Activated naive CD8-positive, alpha-beta T cell treated with anti-CD3 and anti-CD28 coated beads, Interleukin-2, amount 10 ng/mL, durations not matched to agents 7 days and 5 days (primary cell): ENCODE measurements around the gene IGSF3. TPM values are rescaled to one million over a fixed set of nuclear protein-coding genes. Genes with fewer than 3 reads are reported as not detected.
"Not testable (repeated sequence)": the region's sequence is repeated elsewhere in the genome, so short reads cannot be mapped to it uniquely, and the experiment has no call there.

Experiments
- ATAC-seq: fragments of 150-1000 bp; cut with Tn5 transposase; one replicate; pipeline ENCODE4 v1.10.0; 2021; ENCODE audit warnings: low read depth, moderate library complexity
- POLR2A ChIA-PET: fragments of 350-600 bp; sonication (Branson Sonifier 250); formaldehyde crosslinking; loops from one replicate; lab custom pipeline; 2021; ENCODE audit warnings: antibody characterized with exemption; lab: Charles Lee
- DNase-seq: peaks from one replicate; pipeline ENCODE4 v3.0.0; 2021
- H3K27ac Mint-ChIP-seq: one replicate; pipeline ENCODE4 v1.8.0; 2022; ENCODE audit warnings: mild to moderate bottlenecking, mixed read lengths
- H3K27me3 Mint-ChIP-seq: one replicate; pipeline ENCODE4 v1.8.0; 2022; ENCODE audit warnings: mild to moderate bottlenecking, moderate library complexity, mixed read lengths
- H3K36me3 Mint-ChIP-seq: one replicate; pipeline ENCODE4 v1.8.0; 2021; ENCODE audit warnings: mild to moderate bottlenecking, mixed read lengths
- H3K4me1 Mint-ChIP-seq: one replicate; pipeline ENCODE4 v1.8.0; 2021; ENCODE audit warnings: mixed read lengths
- H3K4me3 Mint-ChIP-seq: one replicate; pipeline ENCODE4 v1.8.0; 2022; ENCODE audit warnings: mild to moderate bottlenecking, moderate library complexity, mixed read lengths
- H3K9me3 Mint-ChIP-seq: one replicate; pipeline ENCODE4 v1.8.0; 2021; ENCODE audit warnings: mixed read lengths
- total RNA-seq, 2 experiments: library from RNA; stranded (reverse); gene quantifications; one replicate each; pipeline ENCODE4 v1.2.3, GENCODE V29; 2021

Gene IGSF3
- total RNA-seq, 2 experiments from 2014 or later = 0.06 to 0.09 TPM

- no peak overlapping the region for H3K4me3 Mint-ChIP-seq
- H3K27me3 Mint-ChIP-seq = no peaks in the 10 kb centered on the region
- H3K9me3 Mint-ChIP-seq = peaks cover 12% of the 10 kb centered on the region
- DNase-seq (no peak), ATAC-seq (no peak)
- no peak overlapping the region for H3K27ac Mint-ChIP-seq
- POLR2A ChIA-PET = no interaction called here
- peaks cover 52% of the 10 kb centered on the region for H3K36me3 Mint-ChIP-seq
- H3K4me1 Mint-ChIP-seq = peaks cover 56% of the 10 kb centered on the region
Measured at GRCh38 chr1:116565222-116565621, 102.3 kb downstream of the IGSF3 start.

- no peak for DNase-seq
- Mint-ChIP-seq H3K4me1 (peaks cover 52% of the 10 kb centered on the region), H3K9me3 (peaks cover 12% of the 10 kb centered on the region), H3K4me3 (no peak overlapping the region), H3K27ac (no peak overlapping the region), H3K36me3 (peaks cover 52% of the 10 kb centered on the region), H3K27me3 (no peaks in the 10 kb centered on the region)
- POLR2A ChIA-PET = no interaction called here
- ATAC-seq = no peak
Measured at GRCh38 chr1:116564426-116564825, 103.1 kb downstream of the IGSF3 start.

- H3K27me3 Mint-ChIP-seq, ATAC-seq, H3K27ac Mint-ChIP-seq, POLR2A ChIA-PET, H3K4me3 Mint-ChIP-seq, DNase-seq: not testable (repeated sequence)
- H3K9me3 Mint-ChIP-seq = peaks cover 12% of the 10 kb centered on the region
- peaks cover 43% of the 10 kb centered on the region for H3K4me1 Mint-ChIP-seq
- H3K36me3 Mint-ChIP-seq = peaks cover 53% of the 10 kb centered on the region
Measured at GRCh38 chr1:116562465-116562864, 105.1 kb downstream of the IGSF3 start.

- POLR2A ChIA-PET = no interaction called here
- Mint-ChIP-seq H3K4me1 (peaks cover 41% of the 10 kb centered on the region), H3K9me3 (peaks cover 12% of the 10 kb centered on the region), H3K36me3 (peaks cover 50% of the 10 kb centered on the region), H3K4me3 (no peak overlapping the region), H3K27ac (no peak overlapping the region), H3K27me3 (no peaks in the 10 kb centered on the region)
- ATAC-seq (no peak), DNase-seq (no peak)
Measured at GRCh38 chr1:116561563-116561962, 106.0 kb downstream of the IGSF3 start.

- peaks cover 44% of the 10 kb centered on the region for H3K36me3 Mint-ChIP-seq
- no peak overlapping the region for H3K4me3 Mint-ChIP-seq
- no peak overlapping the region for H3K27ac Mint-ChIP-seq
- no peak for DNase-seq
- peaks cover 12% of the 10 kb centered on the region for H3K9me3 Mint-ChIP-seq
- H3K4me1 Mint-ChIP-seq = peaks cover 41% of the 10 kb centered on the region
- no peak for ATAC-seq
- POLR2A ChIA-PET = no interaction called here
- no peaks in the 10 kb centered on the region for H3K27me3 Mint-ChIP-seq
Measured at GRCh38 chr1:116560704-116561490, 106.6 kb downstream of the IGSF3 start.

GRCh38 chr1:116559304-116559761 is 108.2 kb downstream of the IGSF3 start:
- Mint-ChIP-seq H3K4me3 (no peak overlapping the region), H3K9me3 (peaks cover 8% of the 10 kb centered on the region), H3K36me3 (peaks cover 38% of the 10 kb centered on the region), H3K4me1 (peaks cover 36% of the 10 kb centered on the region), H3K27me3 (no peaks in the 10 kb centered on the region), H3K27ac (no peak overlapping the region)
- no peak for ATAC-seq
- POLR2A ChIA-PET = interaction anchor here (1.6 kb wide), 1 partner anchor 9 kb away, joined by 3 read pairs; no protein-coding TSS in a partner anchor
- no peak for DNase-seq

GRCh38 chr1:116558571-116558970 is 109.0 kb downstream of the IGSF3 start:
- H3K9me3 Mint-ChIP-seq = peaks cover 5% of the 10 kb centered on the region
- H3K27me3 Mint-ChIP-seq = no peaks in the 10 kb centered on the region
- H3K4me1 Mint-ChIP-seq = peaks cover 36% of the 10 kb centered on the region
- ATAC-seq (no peak), DNase-seq (no peak)
- POLR2A ChIA-PET = interaction anchor here (1.6 kb wide), 1 partner anchor 10 kb away, joined by 3 read pairs; no protein-coding TSS in a partner anchor
- no peak overlapping the region for H3K27ac Mint-ChIP-seq
- peaks cover 34% of the 10 kb centered on the region for H3K36me3 Mint-ChIP-seq
- no peak overlapping the region for H3K4me3 Mint-ChIP-seq

GRCh38 chr1:116558140-116558549 is 109.4 kb downstream of the IGSF3 start:
- Mint-ChIP-seq H3K4me3 (no peak overlapping the region), H3K27me3 (no peaks in the 10 kb centered on the region), H3K36me3 (peaks cover 35% of the 10 kb centered on the region), H3K9me3 (peaks cover 5% of the 10 kb centered on the region), H3K27ac (no peak overlapping the region), H3K4me1 (peaks cover 41% of the 10 kb centered on the region)
- ATAC-seq = no peak
- POLR2A ChIA-PET = interaction anchor here (0.9 to 1.6 kb wide), 2 partner anchors 10 to 43 kb away, joined by 3 read pairs; no protein-coding TSS in a partner anchor
- no peak for DNase-seq

GRCh38 chr1:116557323-116557878 is 110.1 kb downstream of the IGSF3 start:
- peaks cover 35% of the 10 kb centered on the region for H3K4me1 Mint-ChIP-seq
- POLR2A ChIA-PET = interaction anchor here (0.9 to 1.6 kb wide), 2 partner anchors 11 to 42 kb away, joined by 3 read pairs; no protein-coding TSS in a partner anchor
- H3K27ac Mint-ChIP-seq = peak overlapping the region; percentile 26
- DNase-seq (no peak), ATAC-seq (no peak)
- peaks cover 30% of the 10 kb centered on the region for H3K36me3 Mint-ChIP-seq
- H3K9me3 Mint-ChIP-seq = peaks cover under 1% of the 10 kb centered on the region
- H3K4me3 Mint-ChIP-seq = no peak overlapping the region
- no peaks in the 10 kb centered on the region for H3K27me3 Mint-ChIP-seq

- peak; percentile 73 for ATAC-seq
- Mint-ChIP-seq H3K4me1 (peaks cover 36% of the 10 kb centered on the region), H3K27ac (peak overlapping the region; percentile 25), H3K36me3 (peaks cover 26% of the 10 kb centered on the region), H3K27me3 (no peaks in the 10 kb centered on the region), H3K9me3 (no peaks in the 10 kb centered on the region), H3K4me3 (peak overlapping the region; percentile 1)
- POLR2A ChIA-PET = no interaction called here
- DNase-seq = no peak
Measured at GRCh38 chr1:116556289-116557006, 111.1 kb downstream of the IGSF3 start.

GRCh38 chr1:116554924-116555323 is 112.6 kb downstream of the IGSF3 start:
- no peak for ATAC-seq
- H3K27ac Mint-ChIP-seq = no peak overlapping the region
- peaks cover 31% of the 10 kb centered on the region for H3K4me1 Mint-ChIP-seq
- H3K36me3 Mint-ChIP-seq = peaks cover 31% of the 10 kb centered on the region
- H3K4me3 Mint-ChIP-seq = no peak overlapping the region
- no peak for DNase-seq
- no peaks in the 10 kb centered on the region for H3K27me3 Mint-ChIP-seq
- H3K9me3 Mint-ChIP-seq = no peaks in the 10 kb centered on the region
- POLR2A ChIA-PET = no interaction called here

- DNase-seq (no peak), ATAC-seq (no peak)
- Mint-ChIP-seq H3K4me1 (peaks cover 25% of the 10 kb centered on the region), H3K27me3 (no peaks in the 10 kb centered on the region), H3K27ac (no peak overlapping the region), H3K4me3 (no peak overlapping the region), H3K36me3 (peaks cover 28% of the 10 kb centered on the region), H3K9me3 (no peaks in the 10 kb centered on the region)
- POLR2A ChIA-PET = no interaction called here
Measured at GRCh38 chr1:116553386-116554115, 114.0 kb downstream of the IGSF3 start.
